Uterus (tissue), 2 donors: Measurements from ENCODE around the gene ERVK3-1.

ENCODE experiments used
- POLR2A ChIP-seq, 2 donors: fragments of 450-650 bp; IDR thresholded peaks; one replicate each; pipeline ENCODE4 v1.6.1; 2016; ENCODE audit warnings: antibody characterized with exemption in 2 of 2, mild to moderate bottlenecking in 1 of 2, moderate library complexity in 1 of 2
- TF ChIP-seq, protein P1 (sequence below), 4 experiments: fragments of 200-600 bp in 2 of 4; fragments of 450-650 bp in 2 of 4; sonication (generic) in 2 of 4; IDR thresholded peaks; one replicate each; pipeline ENCODE4 v1.5.1; 2016 to 2019; ENCODE audit warnings: antibody characterized with exemption in 4 of 4, mild to moderate bottlenecking in 2 of 4, moderate library complexity in 1 of 4

DNA sequence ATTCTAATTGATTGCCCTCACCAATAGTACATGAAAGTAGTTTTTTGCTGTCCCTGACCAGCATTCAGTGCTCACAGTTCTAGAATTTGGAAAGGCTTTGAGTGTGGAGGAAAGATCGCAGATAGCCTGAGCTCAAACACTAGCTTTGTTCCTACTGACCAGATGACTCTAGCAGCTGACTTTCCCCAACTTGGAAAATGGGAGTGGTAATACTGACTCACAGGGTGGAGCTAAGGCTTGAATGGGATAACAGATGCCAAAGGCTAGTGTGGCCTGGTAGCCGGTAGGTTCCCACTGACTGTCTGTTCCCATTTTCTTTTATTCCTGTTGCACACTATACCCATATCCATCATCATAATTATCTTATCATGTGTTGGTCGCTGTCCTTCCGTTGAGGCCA lies 25.3 kb downstream of the ERVK3-1 start:
- TF ChIP-seq, protein P1, sequence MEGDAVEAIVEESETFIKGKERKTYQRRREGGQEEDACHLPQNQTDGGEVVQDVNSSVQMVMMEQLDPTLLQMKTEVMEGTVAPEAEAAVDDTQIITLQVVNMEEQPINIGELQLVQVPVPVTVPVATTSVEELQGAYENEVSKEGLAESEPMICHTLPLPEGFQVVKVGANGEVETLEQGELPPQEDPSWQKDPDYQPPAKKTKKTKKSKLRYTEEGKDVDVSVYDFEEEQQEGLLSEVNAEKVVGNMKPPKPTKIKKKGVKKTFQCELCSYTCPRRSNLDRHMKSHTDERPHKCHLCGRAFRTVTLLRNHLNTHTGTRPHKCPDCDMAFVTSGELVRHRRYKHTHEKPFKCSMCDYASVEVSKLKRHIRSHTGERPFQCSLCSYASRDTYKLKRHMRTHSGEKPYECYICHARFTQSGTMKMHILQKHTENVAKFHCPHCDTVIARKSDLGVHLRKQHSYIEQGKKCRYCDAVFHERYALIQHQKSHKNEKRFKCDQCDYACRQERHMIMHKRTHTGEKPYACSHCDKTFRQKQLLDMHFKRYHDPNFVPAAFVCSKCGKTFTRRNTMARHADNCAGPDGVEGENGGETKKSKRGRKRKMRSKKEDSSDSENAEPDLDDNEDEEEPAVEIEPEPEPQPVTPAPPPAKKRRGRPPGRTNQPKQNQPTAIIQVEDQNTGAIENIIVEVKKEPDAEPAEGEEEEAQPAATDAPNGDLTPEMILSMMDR (IDR thresholded peaks at IDR 0.05): no peak
- TF ChIP-seq POLR2A (IDR thresholded peaks at IDR 0.05): no peak
